ENCODE data around the gene PAQR5. TPM values are rescaled to one million over a fixed set of nuclear protein-coding genes. Genes with fewer than 3 reads are reported as not detected.

PAQR5 gene
- total RNA-seq, 4 donors from 2014 or later: 19.4 to 30.5 (median 24.5) TPM

DNA sequence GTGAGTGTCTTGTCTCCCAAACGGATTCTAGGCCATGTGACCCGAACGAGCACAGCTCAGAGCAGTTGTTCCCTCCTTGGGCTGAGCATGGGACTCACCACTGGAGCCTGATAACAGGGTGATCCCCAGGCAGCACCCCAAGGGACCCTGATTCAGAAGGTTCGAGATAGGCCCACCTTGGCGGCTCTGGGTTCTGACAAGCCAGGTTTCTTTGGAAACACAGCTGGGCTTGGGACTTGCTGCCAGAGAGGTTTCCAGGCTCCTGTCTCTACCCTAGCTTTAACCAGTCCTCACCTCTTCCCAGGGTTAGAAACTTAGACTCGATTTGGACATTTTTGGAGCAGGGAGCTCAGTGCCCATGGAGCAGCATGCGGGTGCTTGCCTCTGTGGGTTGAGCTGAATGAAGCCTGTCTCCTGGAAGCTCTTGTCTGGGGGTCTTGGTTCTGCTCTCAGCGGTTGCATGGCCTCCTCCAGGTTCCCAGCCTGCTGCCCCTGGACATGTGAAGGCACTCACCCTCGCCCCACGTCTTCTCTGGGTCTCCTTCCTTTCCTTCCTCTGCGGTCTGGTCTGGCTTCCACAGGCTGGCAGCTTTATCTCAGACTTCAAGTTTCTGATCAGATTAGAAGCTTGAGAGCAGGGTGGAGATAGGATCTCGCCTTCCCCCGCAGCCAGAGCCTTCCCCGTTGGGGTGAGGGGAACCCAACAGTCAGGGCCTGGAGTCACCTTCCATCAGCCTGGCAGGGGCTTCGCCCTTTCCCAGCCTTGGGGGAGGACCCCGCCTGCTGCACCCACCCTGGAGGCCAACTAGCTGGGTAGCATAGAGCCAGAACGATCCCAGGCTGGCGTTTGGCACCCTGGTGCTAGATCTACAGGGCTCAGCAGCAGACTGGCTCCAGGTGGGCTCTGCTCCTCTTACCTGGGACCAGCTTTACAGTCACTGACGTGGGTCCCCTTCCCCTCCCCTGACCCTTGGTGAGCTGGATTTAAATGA is 21.0 kb downstream of the PAQR5 start:
- Histone ChIP-seq H3K36me3 (no peaks in the 10 kb centered on the region), H3K4me3 (no peak overlapping the region), H3K27me3 (no peaks in the 10 kb centered on the region), H3K27ac (no peak overlapping the region), H3K9me3 (no peaks in the 10 kb centered on the region), H3K4me1 (peaks cover 0 to 24% (median 0%) of the 10 kb centered on the region in 4 donors)
- TF ChIP-seq POLR2A (IDR thresholded peaks at IDR 0.05): no peak
- no peak for TF ChIP-seq CTCF (IDR thresholded peaks at IDR 0.05)
- DNase-seq: no peak

DNA sequence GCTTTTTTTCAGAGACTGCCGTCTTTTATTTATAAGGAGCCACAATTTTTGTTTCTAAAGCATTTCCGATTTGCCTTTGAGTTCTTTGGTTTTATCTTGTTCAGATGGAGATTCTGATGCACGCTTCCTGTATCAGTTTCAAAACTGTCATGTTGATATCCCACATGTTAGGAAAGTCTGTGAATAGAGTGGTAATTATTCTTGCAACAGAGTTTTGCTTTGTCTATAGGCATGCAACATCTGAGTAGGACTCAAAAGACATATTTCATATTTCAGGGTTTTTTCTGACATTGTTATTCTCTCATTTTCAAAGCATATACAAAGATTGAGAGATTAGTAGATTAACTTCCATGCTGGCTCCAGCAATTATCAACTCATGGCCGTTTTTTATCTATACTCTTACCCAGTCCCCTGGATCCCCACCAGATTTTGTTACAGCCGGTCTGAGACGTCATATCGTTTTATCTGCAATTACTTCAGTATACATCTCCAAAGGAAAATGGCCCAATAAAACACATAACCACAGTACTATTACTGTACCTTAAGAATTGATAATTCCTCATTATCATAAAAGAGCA is 22.4 kb downstream of the PAQR5 start:
- Histone ChIP-seq H3K4me3 (no peak overlapping the region), H3K27ac (no peak overlapping the region), H3K4me1 (peaks cover 0 to 15% (median 0%) of the 10 kb centered on the region in 4 donors), H3K36me3 (no peaks in the 10 kb centered on the region), H3K9me3 (no peaks in the 10 kb centered on the region), H3K27me3 (no peaks in the 10 kb centered on the region)
- no peak for DNase-seq
- TF ChIP-seq CTCF (IDR thresholded peaks at IDR 0.05): no peak

DNA sequence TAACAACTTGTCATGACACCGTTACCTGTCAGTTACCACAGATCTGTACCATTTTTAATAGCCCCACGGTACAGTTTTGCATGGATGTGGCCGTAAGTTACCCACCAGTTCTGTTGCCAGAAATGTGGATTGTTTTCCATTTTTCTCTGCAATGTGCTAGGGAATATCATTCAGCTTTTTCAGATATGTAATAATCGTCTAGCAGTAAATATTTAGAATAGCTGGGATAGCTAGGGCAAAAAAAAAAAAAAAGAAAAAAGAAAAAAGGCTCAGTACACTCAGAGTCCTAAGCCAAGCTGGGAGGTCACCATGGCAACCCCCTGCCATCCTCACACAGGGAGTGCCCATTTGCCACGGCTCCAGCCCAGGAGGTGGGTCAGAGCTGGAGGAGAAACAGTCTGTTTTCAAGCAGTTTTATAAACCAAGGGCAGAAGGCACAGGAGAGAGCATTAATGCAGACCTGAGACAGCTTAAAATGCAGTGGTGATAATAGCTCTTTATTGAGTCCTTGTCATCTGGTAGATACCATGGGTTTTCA is 25.2 kb downstream of the PAQR5 start:
- peaks cover 0 to 11% (median 0%) of the 10 kb centered on the region in 4 donors for H3K4me1 ChIP-seq
- no peak overlapping the region for H3K4me3 ChIP-seq
- H3K27ac ChIP-seq: no peak overlapping the region
- no peaks in the 10 kb centered on the region for H3K27me3 ChIP-seq
- DNase-seq: no peak
- H3K36me3 ChIP-seq: no peaks in the 10 kb centered on the region
- no peaks in the 10 kb centered on the region for H3K9me3 ChIP-seq
- TF ChIP-seq CTCF (IDR thresholded peaks at IDR 0.05) (no peak), POLR2A (IDR thresholded peaks at IDR 0.05) (no peak)

- peaks cover 0 to 11% (median 0%) of the 10 kb centered on the region in 4 donors for H3K4me1 ChIP-seq
- H3K9me3 ChIP-seq: no peaks in the 10 kb centered on the region
- H3K36me3 ChIP-seq: no peaks in the 10 kb centered on the region
- no peak overlapping the region for H3K27ac ChIP-seq
- no peaks in the 10 kb centered on the region for H3K27me3 ChIP-seq
- DNase-seq: no peak
- H3K4me3 ChIP-seq: no peak overlapping the region
- TF ChIP-seq POLR2A (IDR thresholded peaks at IDR 0.05) (no peak), CTCF (IDR thresholded peaks at IDR 0.05) (no peak)
These were observed 25.9 kb downstream of the PAQR5 start for GRCh38 chr15:69324565-69324964.

DNA sequence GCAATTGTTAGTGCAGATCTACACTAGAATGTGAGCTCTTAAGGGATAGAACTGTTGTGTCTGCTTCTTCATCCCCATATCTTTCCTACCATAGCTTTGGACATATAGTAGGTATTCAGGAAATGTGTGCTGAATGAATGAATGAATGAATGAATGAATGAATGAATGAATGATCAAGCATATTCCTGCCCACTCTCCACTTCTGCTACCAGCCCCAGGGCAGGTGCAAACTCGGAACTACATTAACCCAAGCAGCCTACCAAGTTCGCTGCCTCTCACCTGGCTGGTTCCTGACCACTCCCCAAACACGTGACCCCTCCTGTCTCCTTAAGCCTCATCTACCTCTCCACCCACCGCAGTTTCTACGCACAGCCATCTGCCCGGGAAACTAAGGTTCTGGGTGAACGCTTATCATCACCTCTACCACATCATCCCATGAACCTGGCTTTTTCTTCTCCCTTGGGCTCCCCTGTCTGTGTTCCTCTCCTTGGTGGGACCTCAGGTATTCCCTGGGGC is 26.8 kb downstream of the PAQR5 start:
- no peak for DNase-seq
- Histone ChIP-seq H3K4me3 (no peak overlapping the region), H3K27me3 (no peaks in the 10 kb centered on the region), H3K36me3 (no peaks in the 10 kb centered on the region), H3K27ac (no peak overlapping the region), H3K9me3 (no peaks in the 10 kb centered on the region), H3K4me1 (peaks cover 0 to 11% (median 0%) of the 10 kb centered on the region in 4 donors)
- no peak for TF ChIP-seq CTCF (IDR thresholded peaks at IDR 0.05)
- TF ChIP-seq POLR2A (IDR thresholded peaks at IDR 0.05): no peak
